ENCODE results near the gene POSTN.

DNA sequence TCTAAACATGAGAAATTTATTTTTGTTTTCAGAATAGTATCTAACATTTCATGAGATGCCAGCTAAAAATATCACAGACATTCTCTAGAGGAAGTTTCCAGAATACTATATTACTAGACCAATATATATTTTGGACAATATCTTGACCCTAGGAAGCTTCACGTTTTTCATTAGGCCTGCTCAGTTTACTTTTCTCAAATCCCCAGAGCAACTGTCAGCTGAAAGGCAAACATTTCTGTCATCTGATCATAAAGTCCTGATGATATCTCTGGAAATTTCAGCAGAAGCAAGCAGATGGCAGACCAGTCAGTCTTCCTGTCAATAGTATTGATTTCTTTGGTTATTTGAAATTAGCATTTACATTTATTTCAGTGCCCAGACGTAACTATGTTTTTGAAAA lies 4.0 kb downstream of the POSTN start:
- TF ChIP-seq, protein P1, sequence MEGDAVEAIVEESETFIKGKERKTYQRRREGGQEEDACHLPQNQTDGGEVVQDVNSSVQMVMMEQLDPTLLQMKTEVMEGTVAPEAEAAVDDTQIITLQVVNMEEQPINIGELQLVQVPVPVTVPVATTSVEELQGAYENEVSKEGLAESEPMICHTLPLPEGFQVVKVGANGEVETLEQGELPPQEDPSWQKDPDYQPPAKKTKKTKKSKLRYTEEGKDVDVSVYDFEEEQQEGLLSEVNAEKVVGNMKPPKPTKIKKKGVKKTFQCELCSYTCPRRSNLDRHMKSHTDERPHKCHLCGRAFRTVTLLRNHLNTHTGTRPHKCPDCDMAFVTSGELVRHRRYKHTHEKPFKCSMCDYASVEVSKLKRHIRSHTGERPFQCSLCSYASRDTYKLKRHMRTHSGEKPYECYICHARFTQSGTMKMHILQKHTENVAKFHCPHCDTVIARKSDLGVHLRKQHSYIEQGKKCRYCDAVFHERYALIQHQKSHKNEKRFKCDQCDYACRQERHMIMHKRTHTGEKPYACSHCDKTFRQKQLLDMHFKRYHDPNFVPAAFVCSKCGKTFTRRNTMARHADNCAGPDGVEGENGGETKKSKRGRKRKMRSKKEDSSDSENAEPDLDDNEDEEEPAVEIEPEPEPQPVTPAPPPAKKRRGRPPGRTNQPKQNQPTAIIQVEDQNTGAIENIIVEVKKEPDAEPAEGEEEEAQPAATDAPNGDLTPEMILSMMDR (IDR thresholded peaks at IDR 0.05), result no peak
- no peak for TF ChIP-seq POLR2A (IDR thresholded peaks at IDR 0.05)
